Nephron progenitor cell (in vitro differentiated cells): ENCODE results near the gene CHAT.
A peak's percentile ranks its signal among the peaks of the same experiment; 100 is the strongest.

Experiments used
- DNase-seq: peaks from one replicate; pipeline ENCODE4 v3.0.0; 2021
- H3K27ac Mint-ChIP-seq: 2 replicates; pipeline ENCODE4 v1.8.0; 2021; ENCODE audit warnings: mild to moderate bottlenecking, moderate library complexity, mixed read lengths
- H3K27me3 Mint-ChIP-seq: 2 replicates; pipeline ENCODE4 v1.8.0; 2021; ENCODE audit warnings: mild to moderate bottlenecking, low read depth, mixed read lengths; ENCODE audit not compliant: poor library complexity
- H3K36me3 Mint-ChIP-seq: 2 replicates; pipeline ENCODE4 v1.8.0; 2021; ENCODE audit warnings: low read depth, mixed read lengths
- H3K4me1 Mint-ChIP-seq: 2 replicates; pipeline ENCODE4 v1.8.0; 2021; ENCODE audit warnings: mixed read lengths
- H3K4me3 Mint-ChIP-seq: 2 replicates; pipeline ENCODE4 v1.8.0; 2021; ENCODE audit warnings: mild to moderate bottlenecking, moderate library complexity, mixed read lengths
- H3K9me3 Mint-ChIP-seq: 2 replicates; pipeline ENCODE4 v1.8.0; 2021; ENCODE audit warnings: mild to moderate bottlenecking, moderate library complexity, mixed read lengths
- CTCF ChIP-seq: fragments of 200-600 bp; sonication (generic); IDR thresholded peaks from 2 replicates; pipeline ENCODE4 v1.5.0; 2021; ENCODE audit warnings: antibody characterized with exemption

CHAT gene

GRCh38 chr10:49587981-49588380 is 25.9 kb upstream of the CHAT start:
- no peaks in the 10 kb centered on the region for H3K4me1 Mint-ChIP-seq
- no peak overlapping the region for H3K27ac Mint-ChIP-seq
- no peaks in the 10 kb centered on the region for H3K36me3 Mint-ChIP-seq
- no peaks in the 10 kb centered on the region for H3K9me3 Mint-ChIP-seq
- no peak for TF ChIP-seq CTCF
- H3K4me3 Mint-ChIP-seq: no peak overlapping the region
- peaks cover 34% of the 10 kb centered on the region for H3K27me3 Mint-ChIP-seq
- no peak for DNase-seq

- no peaks in the 10 kb centered on the region for H3K9me3 Mint-ChIP-seq
- no peak overlapping the region for H3K27ac Mint-ChIP-seq
- H3K4me1 Mint-ChIP-seq: no peaks in the 10 kb centered on the region
- peak; percentile 77 for DNase-seq
- H3K36me3 Mint-ChIP-seq: no peaks in the 10 kb centered on the region
- peak; percentile 87 for TF ChIP-seq CTCF
- H3K27me3 Mint-ChIP-seq: peaks cover 64% of the 10 kb centered on the region
- no peak overlapping the region for H3K4me3 Mint-ChIP-seq
Observed at GRCh38 chr10:49592726-49593563, 20.9 kb upstream of the CHAT start.

GRCh38 chr10:49593564-49593875 is 20.3 kb upstream of the CHAT start:
- no peak for TF ChIP-seq CTCF
- no peak for DNase-seq
- Mint-ChIP-seq H3K4me3 (no peak overlapping the region), H3K27me3 (peaks cover 64% of the 10 kb centered on the region), H3K4me1 (no peaks in the 10 kb centered on the region), H3K27ac (no peak overlapping the region), H3K9me3 (no peaks in the 10 kb centered on the region), H3K36me3 (no peaks in the 10 kb centered on the region)

GRCh38 chr10:49593998-49594397 is 19.8 kb upstream of the CHAT start:
- Mint-ChIP-seq H3K27ac (no peak overlapping the region), H3K9me3 (no peaks in the 10 kb centered on the region), H3K36me3 (no peaks in the 10 kb centered on the region), H3K4me3 (no peak overlapping the region), H3K4me1 (no peaks in the 10 kb centered on the region), H3K27me3 (peaks cover 65% of the 10 kb centered on the region)
- DNase-seq: no peak
- no peak for TF ChIP-seq CTCF

- H3K27me3 Mint-ChIP-seq: peaks cover 63% of the 10 kb centered on the region
- DNase-seq: peak; percentile 66
- peak; percentile 83 for TF ChIP-seq CTCF
- H3K9me3 Mint-ChIP-seq: no peaks in the 10 kb centered on the region
- no peaks in the 10 kb centered on the region for H3K4me1 Mint-ChIP-seq
- H3K36me3 Mint-ChIP-seq: no peaks in the 10 kb centered on the region
- H3K27ac Mint-ChIP-seq: no peak overlapping the region
- no peak overlapping the region for H3K4me3 Mint-ChIP-seq
Observed at GRCh38 chr10:49594594-49594993, 19.2 kb upstream of the CHAT start.
